Measurements from ENCODE around the gene RPL34. TPM values are rescaled to one million over a fixed set of nuclear protein-coding genes. Genes with fewer than 3 reads are reported as not detected.

The RPL34 gene
- total RNA-seq, 2 donors from 2014 or later: 804 to 1,203 TPM

- 94 to 100% methylated on average over 1 of the region's 1 CpG for WGBS, 2 donors
- TF ChIP-seq POLR2A (IDR thresholded peaks at IDR 0.05) (no peak), CTCF (IDR thresholded peaks at IDR 0.05) (no peak)
Observed at GRCh38 chr4:108596344-108596743, 24.0 kb upstream of the RPL34 start.

GRCh38 chr4:108601106-108601505, 19.3 kb upstream of the RPL34 start:
- H3K27me3 ChIP-seq: no peaks in the 10 kb centered on the region
- WGBS, 2 donors: 79 to 89% methylated on average over 3 of the region's 3 CpGs
- DNase-seq: no peak
- no peak for ATAC-seq
- no peak overlapping the region for H3K4me3 ChIP-seq
- H3K36me3 ChIP-seq (replicated peaks in 1 of 2; ENCODE audit: insufficient read depth in 1 of 2, low read depth in 2 of 2): no peaks in the 10 kb centered on the region
- no peaks in the 10 kb centered on the region for H3K9me3 ChIP-seq
- TF ChIP-seq POLR2A (IDR thresholded peaks at IDR 0.05) (no peak), CTCF (IDR thresholded peaks at IDR 0.05) (no peak)
- intact Hi-C loops (cut with DNase I): no loop called here
- H3K27ac ChIP-seq: no peak overlapping the region
- H3K4me1 ChIP-seq: no peaks in the 10 kb centered on the region

More at GRCh38 chr4:108596344-108596743, 24.0 kb upstream of the RPL34 start:
- Histone ChIP-seq H3K27me3 (no peaks in the 10 kb centered on the region), H3K9me3 (no peaks in the 10 kb centered on the region), H3K36me3 (replicated peaks in 1 of 2; ENCODE audit: insufficient read depth in 1 of 2, low read depth in 2 of 2) (no peaks in the 10 kb centered on the region), H3K4me1 (no peaks in the 10 kb centered on the region), H3K27ac (no peak overlapping the region), H3K4me3 (no peak overlapping the region)
- no peak for DNase-seq
- no peak for ATAC-seq
- intact Hi-C loops (cut with DNase I): no loop called here

- H3K9me3 ChIP-seq: no peaks in the 10 kb centered on the region
- H3K27me3 ChIP-seq: no peaks in the 10 kb centered on the region
- TF ChIP-seq POLR2A (IDR thresholded peaks at IDR 0.05): no peak
- no peak for ATAC-seq
- intact Hi-C loops (cut with DNase I): no loop called here
- no peaks in the 10 kb centered on the region for H3K36me3 ChIP-seq (replicated peaks in 1 of 2; ENCODE audit: insufficient read depth in 1 of 2, low read depth in 2 of 2)
- no peak overlapping the region for H3K4me3 ChIP-seq
- H3K4me1 ChIP-seq: no peaks in the 10 kb centered on the region
- 70 to 95% methylated on average over 1 of the region's 1 CpG for WGBS, 2 donors
- no peak for DNase-seq
- H3K27ac ChIP-seq: no peak overlapping the region
Observed at GRCh38 chr4:108601532-108601931, 18.8 kb upstream of the RPL34 start.

- WGBS, 2 donors: 73 to 84% methylated on average over 3 of the region's 3 CpGs
- intact Hi-C loops (cut with DNase I): no loop called here
- Histone ChIP-seq H3K4me1 (no peaks in the 10 kb centered on the region), H3K36me3 (replicated peaks in 1 of 2; ENCODE audit: insufficient read depth in 1 of 2, low read depth in 2 of 2) (no peaks in the 10 kb centered on the region), H3K27ac (no peak overlapping the region), H3K27me3 (no peaks in the 10 kb centered on the region), H3K4me3 (no peak overlapping the region), H3K9me3 (no peaks in the 10 kb centered on the region)
- no peak for DNase-seq
- no peak for TF ChIP-seq POLR2A (IDR thresholded peaks at IDR 0.05)
- TF ChIP-seq CTCF (IDR thresholded peaks at IDR 0.05): no peak
- ATAC-seq: no peak
Observed at GRCh38 chr4:108602163-108602562, 18.2 kb upstream of the RPL34 start.

- no peak for TF ChIP-seq CTCF (IDR thresholded peaks at IDR 0.05)
- TF ChIP-seq POLR2A (IDR thresholded peaks at IDR 0.05): no peak
- WGBS, 2 donors: 96 to 97% methylated on average over 4 of the region's 4 CpGs
- DNase-seq (no peak), ATAC-seq (no peak)
- Histone ChIP-seq H3K4me1 (no peaks in the 10 kb centered on the region), H3K36me3 (replicated peaks in 1 of 2; ENCODE audit: insufficient read depth in 1 of 2, low read depth in 2 of 2) (no peaks in the 10 kb centered on the region), H3K27ac (no peak overlapping the region), H3K4me3 (no peak overlapping the region), H3K9me3 (no peaks in the 10 kb centered on the region), H3K27me3 (no peaks in the 10 kb centered on the region)
- intact Hi-C loops (cut with DNase I): no loop called here
Observed at GRCh38 chr4:108607079-108607815, 13.1 kb upstream of the RPL34 start.

All from body of pancreas (tissue), 4 donors.